Measurements from ENCODE around the gene IGF1R. TPM values are rescaled to one million over a fixed set of nuclear protein-coding genes. Genes with fewer than 3 reads are reported as not detected.

Gene IGF1R
- total RNA-seq, 4 donors from 2014 or later: 87.8 to 173 (median 107) TPM

GRCh38 chr15:98667521-98668179 is 19.3 kb downstream of the IGF1R start:
- Histone ChIP-seq H3K4me3 (no peak overlapping the region), H3K27ac (no peak overlapping the region), H3K4me1 (peaks cover 57% of the 10 kb centered on the region), H3K9me3 (no peaks in the 10 kb centered on the region), H3K36me3 (no peaks in the 10 kb centered on the region), H3K27me3 (no peaks in the 10 kb centered on the region)
- WGBS: 66% methylated on average over 12 of the region's 13 CpGs
- no peak for DNase-seq (ENCODE audit: low spot score in 2 of 2)
- TF ChIP-seq POLR2AphosphoS5 (IDR thresholded peaks at IDR 0.05): no peak
- TF ChIP-seq POLR2A (IDR thresholded peaks at IDR 0.05): no peak
- no peak for TF ChIP-seq CTCF (IDR thresholded peaks at IDR 0.05)
- TF ChIP-seq EP300 (IDR thresholded peaks at IDR 0.05): no peak

GRCh38 chr15:98668566-98669308 is 20.4 kb downstream of the IGF1R start:
- Histone ChIP-seq H3K36me3 (no peaks in the 10 kb centered on the region), H3K9me3 (no peaks in the 10 kb centered on the region), H3K4me3 (no peak overlapping the region), H3K27ac (peak overlapping the region; percentile 36), H3K4me1 (peaks cover 52% of the 10 kb centered on the region), H3K27me3 (no peaks in the 10 kb centered on the region)
- TF ChIP-seq CTCF (IDR thresholded peaks at IDR 0.05) (no peak), POLR2AphosphoS5 (IDR thresholded peaks at IDR 0.05) (no peak)
- no peak for DNase-seq (ENCODE audit: low spot score in 2 of 2)
- 30% methylated on average over 10 of the region's 10 CpGs for WGBS

GRCh38 chr15:98669638-98670037 is 21.3 kb downstream of the IGF1R start:
- Histone ChIP-seq H3K27me3 (no peaks in the 10 kb centered on the region), H3K4me3 (no peak overlapping the region), H3K27ac (no peak overlapping the region), H3K9me3 (no peaks in the 10 kb centered on the region), H3K4me1 (peaks cover 52% of the 10 kb centered on the region), H3K36me3 (no peaks in the 10 kb centered on the region)
- 72% methylated on average over 7 of the region's 7 CpGs for WGBS
- no peak for DNase-seq (ENCODE audit: low spot score in 2 of 2)
- TF ChIP-seq POLR2AphosphoS5 (IDR thresholded peaks at IDR 0.05): no peak
- no peak for TF ChIP-seq CTCF (IDR thresholded peaks at IDR 0.05)
- no peak for TF ChIP-seq POLR2A (IDR thresholded peaks at IDR 0.05)
- TF ChIP-seq EP300 (IDR thresholded peaks at IDR 0.05): no peak

- Histone ChIP-seq H3K9me3 (no peaks in the 10 kb centered on the region), H3K27ac (peak overlapping the region; percentile 9), H3K4me3 (no peak overlapping the region), H3K36me3 (no peaks in the 10 kb centered on the region), H3K27me3 (no peaks in the 10 kb centered on the region), H3K4me1 (peaks cover 54% of the 10 kb centered on the region)
- no peak for DNase-seq (ENCODE audit: low spot score in 2 of 2)
- 57% methylated on average over 6 of the region's 6 CpGs for WGBS
- TF ChIP-seq POLR2AphosphoS5 (IDR thresholded peaks at IDR 0.05): no peak
- TF ChIP-seq CTCF (IDR thresholded peaks at IDR 0.05): no peak
- no peak for TF ChIP-seq POLR2A (IDR thresholded peaks at IDR 0.05)
- no peak for TF ChIP-seq EP300 (IDR thresholded peaks at IDR 0.05)
Measured at GRCh38 chr15:98671060-98672008, 23.0 kb downstream of the IGF1R start.

Measured in suprapubic skin (tissue), 4 donors.